Osteoblast (primary cell): Measurements from ENCODE around the gene CFAP221. TPM values are rescaled to one million over a fixed set of nuclear protein-coding genes. Genes with fewer than 3 reads are reported as not detected.

ENCODE experiments used
- DNase-seq: peaks from one replicate; pipeline ENCODE4 v3.0.0; 2011; ENCODE audit warnings: low spot score, mixed read lengths; ENCODE audit not compliant: insufficient read length; ENCODE audit errors: missing footprints
- H2AFZ ChIP-seq: 2 replicates; pipeline ENCODE4 v1.6.0; 2011; ENCODE audit warnings: mild to moderate bottlenecking, low read length
- H3K27ac ChIP-seq: 2 replicates; pipeline ENCODE4 v1.5.1; 2011; ENCODE audit warnings: mild to moderate bottlenecking, low read depth, low read length, moderate library complexity
- H3K27me3 ChIP-seq: 2 replicates; pipeline ENCODE4 v1.6.0; 2012; ENCODE audit warnings: mild to moderate bottlenecking, control low read depth, inconsistent platforms, low read length, moderate library complexity; ENCODE audit not compliant: insufficient read depth
- H3K36me3 ChIP-seq: 2 replicates; pipeline ENCODE4 v1.5.1; 2011; ENCODE audit warnings: mild to moderate bottlenecking, low read length, control low read depth, moderate library complexity; ENCODE audit not compliant: insufficient read depth
- H3K4me1 ChIP-seq: 2 replicates; pipeline ENCODE4 v1.5.1; 2011; ENCODE audit warnings: mild to moderate bottlenecking, low read length, control low read depth, moderate library complexity; ENCODE audit not compliant: insufficient read depth
- H3K4me2 ChIP-seq: 2 replicates; pipeline ENCODE4 v1.6.0; 2011; ENCODE audit warnings: mild to moderate bottlenecking, low read length; ENCODE audit not compliant: insufficient read depth
- H3K4me3 ChIP-seq: fragments of 200-600 bp; sonication (generic); 3 replicates; pipeline ENCODE4 v1.5.1; 2012; ENCODE audit warnings: mild to moderate bottlenecking, low read length, inconsistent platforms; ENCODE audit not compliant: insufficient read depth
- H3K79me2 ChIP-seq: 2 replicates; pipeline ENCODE4 v1.6.0; 2012; ENCODE audit warnings: mild to moderate bottlenecking, low read length, control low read depth, inconsistent platforms; ENCODE audit not compliant: insufficient read depth
- H3K9me3 ChIP-seq: 2 replicates; pipeline ENCODE4 v1.5.1; 2011; ENCODE audit warnings: low read depth, low read length, control low read depth
- H4K20me1 ChIP-seq: 2 replicates; pipeline ENCODE4 v1.6.0; 2012; ENCODE audit warnings: mild to moderate bottlenecking, low read length, control low read depth; ENCODE audit not compliant: insufficient read depth
- CTCF ChIP-seq: IDR thresholded peaks from 2 replicates; pipeline ENCODE4 v1.5.1; 2011; ENCODE audit warnings: mild to moderate bottlenecking, low read depth, low read length, moderate library complexity; ENCODE audit errors: extremely low read depth
- total RNA-seq: library from RNA; depleted of rRNA; stranded (reverse); fragments of >200 nt; gene quantifications from 2 replicates; pipeline ENCODE4 v1.2.3, GENCODE V29; 2012

Gene CFAP221
- total RNA-seq, 1 donor = 0.36 TPM

DNA sequence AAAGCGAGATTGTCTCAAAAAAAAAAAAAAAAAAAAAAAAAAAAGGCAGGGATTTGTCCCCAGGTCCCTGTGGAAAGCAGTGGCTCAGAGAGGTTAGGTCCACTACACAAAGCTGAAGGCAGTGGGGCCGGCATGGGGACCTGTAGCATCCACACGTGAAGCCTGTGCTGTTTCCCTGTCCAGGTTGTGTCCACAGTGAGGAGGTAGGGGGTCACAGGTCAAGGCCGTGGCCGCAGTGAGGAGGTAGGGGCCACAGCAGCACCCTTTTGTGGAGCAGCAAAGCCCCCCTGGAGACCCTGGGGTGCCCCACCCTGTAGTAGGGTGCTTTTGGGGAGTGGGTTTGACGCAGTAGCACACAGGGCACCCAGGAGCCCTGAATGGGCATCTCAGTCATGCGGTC is 148.7 kb downstream of the CFAP221 start:
- Histone ChIP-seq H3K9me3 (no peaks in the 10 kb centered on the region), H3K36me3 (no peaks in the 10 kb centered on the region), H3K4me1 (peaks cover 11% of the 10 kb centered on the region), H3K4me2 (no peak overlapping the region), H3K79me2 (no peaks in the 10 kb centered on the region), H3K27me3 (peaks cover 5% of the 10 kb centered on the region), H3K27ac (no peak overlapping the region), H4K20me1 (no peaks in the 10 kb centered on the region), H3K4me3 (no peak overlapping the region), H2AFZ (no peak overlapping the region)
- no peak for TF ChIP-seq CTCF
- DNase-seq = no peak

DNA sequence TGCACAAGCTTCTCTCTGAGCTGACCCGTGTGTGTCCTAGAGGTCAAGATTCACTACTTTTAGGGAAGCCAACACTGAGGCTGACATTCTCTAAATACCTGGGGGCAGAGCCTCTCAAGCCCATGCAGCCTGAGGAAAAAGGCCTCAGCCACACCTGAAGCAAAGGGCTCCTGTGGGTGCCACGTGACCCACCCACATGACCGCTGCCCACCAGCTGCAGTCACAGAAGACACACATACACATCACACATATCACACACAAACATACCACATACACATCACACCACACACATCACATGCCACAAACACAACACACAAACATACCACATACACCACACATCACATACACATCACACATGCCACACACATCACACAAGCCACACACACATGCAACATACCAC is 149.3 kb downstream of the CFAP221 start:
- Histone ChIP-seq H3K4me3 (no peak overlapping the region), H4K20me1 (no peaks in the 10 kb centered on the region), H3K27ac (no peak overlapping the region), H3K27me3 (peaks cover 11% of the 10 kb centered on the region), H3K36me3 (no peaks in the 10 kb centered on the region), H2AFZ (no peak overlapping the region), H3K9me3 (no peaks in the 10 kb centered on the region), H3K4me1 (peaks cover 11% of the 10 kb centered on the region), H3K4me2 (no peak overlapping the region), H3K79me2 (no peaks in the 10 kb centered on the region)
- no peak for DNase-seq
- TF ChIP-seq CTCF = no peak

DNA sequence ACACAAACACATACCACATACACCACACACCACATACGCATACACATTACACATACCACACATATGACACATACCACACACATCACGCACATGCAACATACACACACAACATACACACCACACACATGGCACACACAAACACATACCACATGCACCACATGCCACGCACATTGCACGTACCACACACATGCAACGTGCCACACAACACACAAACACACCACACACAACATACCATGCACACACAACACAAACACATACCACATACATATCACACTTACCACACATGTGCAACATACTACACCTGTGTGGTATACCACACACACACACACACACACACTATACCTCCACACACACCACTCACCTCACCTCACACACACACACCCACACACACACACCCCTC is 149.7 kb downstream of the CFAP221 start:
- H3K27ac ChIP-seq = no peak overlapping the region
- peaks cover 11% of the 10 kb centered on the region for H3K27me3 ChIP-seq
- H3K36me3 ChIP-seq = no peaks in the 10 kb centered on the region
- no peaks in the 10 kb centered on the region for H4K20me1 ChIP-seq
- no peaks in the 10 kb centered on the region for H3K79me2 ChIP-seq
- DNase-seq = no peak
- peaks cover 11% of the 10 kb centered on the region for H3K4me1 ChIP-seq
- H3K9me3 ChIP-seq = no peaks in the 10 kb centered on the region
- no peak overlapping the region for H3K4me2 ChIP-seq
- no peak overlapping the region for H3K4me3 ChIP-seq
- no peak for TF ChIP-seq CTCF
- no peak overlapping the region for H2AFZ ChIP-seq

GRCh38 chr2:119694470-119694844 is 150.2 kb downstream of the CFAP221 start:
- Histone ChIP-seq H3K4me3 (peak overlapping the region; percentile 49), H3K27me3 (peaks cover 11% of the 10 kb centered on the region), H3K4me1 (peaks cover 11% of the 10 kb centered on the region), H3K36me3 (no peaks in the 10 kb centered on the region), H3K4me2 (peak overlapping the region; percentile 73), H4K20me1 (no peaks in the 10 kb centered on the region), H3K27ac (no peak overlapping the region), H3K79me2 (no peaks in the 10 kb centered on the region), H2AFZ (peak overlapping the region; percentile 60), H3K9me3 (no peaks in the 10 kb centered on the region)
- TF ChIP-seq CTCF = no peak
- DNase-seq = no peak
